ENCODE results near the gene TECR. TPM values are rescaled to one million over a fixed set of nuclear protein-coding genes. Genes with fewer than 3 reads are reported as not detected.

The TECR gene
- total RNA-seq, 2 experiments from 2014 or later = 153 to 163 TPM

DNA sequence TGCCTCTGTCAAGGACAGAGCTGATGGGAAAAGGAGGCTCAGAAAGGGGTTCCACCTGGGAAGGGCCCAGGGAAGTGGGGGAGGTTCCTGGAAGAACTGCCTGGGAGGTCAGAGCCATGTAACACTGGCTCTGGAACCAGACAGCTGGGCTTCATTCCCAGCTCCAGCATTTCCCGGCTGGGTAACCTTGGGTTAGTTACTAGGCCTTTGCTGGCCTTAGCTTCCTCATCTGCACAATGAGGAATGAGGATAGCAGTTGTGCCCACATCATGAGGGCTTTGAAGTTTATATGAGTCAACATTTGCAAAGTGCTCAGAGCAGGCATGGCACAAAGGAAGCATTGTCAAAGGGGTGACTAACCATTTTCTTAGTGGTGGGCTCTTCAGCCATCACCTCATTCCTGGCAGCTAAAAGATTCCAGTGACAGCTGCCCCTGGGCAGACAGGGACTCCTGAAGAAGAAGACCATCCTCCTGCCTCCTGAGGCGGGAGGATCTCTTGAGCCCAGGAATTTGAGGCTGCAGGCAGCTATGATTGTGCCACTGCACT is 9.5 kb upstream of the TECR start:
- CTCF ChIA-PET = interaction anchor here (3.5 to 5.2 kb wide), 2 partner anchors 13 to 31 kb away, joined by 10 to 75 read pairs; no protein-coding TSS in a partner anchor
- no peak for DNase-seq

DNA sequence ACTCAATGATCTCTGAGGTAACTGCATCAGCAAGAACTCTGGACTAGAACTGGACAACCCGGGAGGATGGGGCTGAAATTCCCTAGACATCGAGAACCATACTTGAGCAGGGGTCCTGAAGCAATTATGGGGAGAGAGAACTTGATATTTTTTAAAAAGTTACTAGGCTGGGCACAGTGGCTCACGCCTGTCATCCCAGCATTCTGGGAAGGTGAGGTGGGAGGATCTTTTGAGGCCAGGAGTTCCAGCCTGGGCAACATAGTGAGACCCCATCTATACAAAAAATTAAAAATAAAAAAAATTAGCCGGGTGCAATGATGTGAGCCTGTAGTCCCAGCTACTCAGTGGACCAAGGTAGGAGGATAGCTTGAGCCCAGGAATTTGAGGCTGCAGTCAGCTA is 8.9 kb upstream of the TECR start:
- Mint-ChIP-seq H3K27me3 (ENCODE audit: low read depth) (no peaks in the 10 kb centered on the region), H3K27ac (peak overlapping the region; percentile 88), H3K4me1 (ENCODE audit: low read depth) (peaks cover 59% of the 10 kb centered on the region), H3K9me3 (ENCODE audit: insufficient read depth) (no peaks in the 10 kb centered on the region), H3K36me3 (ENCODE audit: low read depth) (peaks cover 29% of the 10 kb centered on the region), H3K4me3 (no peak overlapping the region)
- ATAC-seq = no peak
- DNase-seq = no peak
- CTCF ChIA-PET = interaction anchor here (0.9 kb wide), 1 partner anchor 15 kb away, joined by 3 read pairs; no protein-coding TSS in a partner anchor
- POLR2A ChIA-PET = interaction anchor here (1.3 to 11.2 kb wide), 2 partner anchors 14 to 859 kb away, joined by 3 to 203 read pairs; partner anchors contain the start of gene AKAP8

More for the DNA sequence above, 9.5 kb upstream of the TECR start:
- Mint-ChIP-seq H3K9me3 (ENCODE audit: insufficient read depth) (no peaks in the 10 kb centered on the region), H3K27ac (peak overlapping the region; percentile 88), H3K4me3 (peak overlapping the region; percentile 47), H3K36me3 (ENCODE audit: low read depth) (peaks cover 35% of the 10 kb centered on the region), H3K27me3 (ENCODE audit: low read depth) (no peaks in the 10 kb centered on the region), H3K4me1 (ENCODE audit: low read depth) (peaks cover 65% of the 10 kb centered on the region)
- POLR2A ChIA-PET = interaction anchor here (11.2 kb wide), 1 partner anchor 13 kb away, joined by 203 read pairs; no protein-coding TSS in a partner anchor
- no peak for ATAC-seq

DNA sequence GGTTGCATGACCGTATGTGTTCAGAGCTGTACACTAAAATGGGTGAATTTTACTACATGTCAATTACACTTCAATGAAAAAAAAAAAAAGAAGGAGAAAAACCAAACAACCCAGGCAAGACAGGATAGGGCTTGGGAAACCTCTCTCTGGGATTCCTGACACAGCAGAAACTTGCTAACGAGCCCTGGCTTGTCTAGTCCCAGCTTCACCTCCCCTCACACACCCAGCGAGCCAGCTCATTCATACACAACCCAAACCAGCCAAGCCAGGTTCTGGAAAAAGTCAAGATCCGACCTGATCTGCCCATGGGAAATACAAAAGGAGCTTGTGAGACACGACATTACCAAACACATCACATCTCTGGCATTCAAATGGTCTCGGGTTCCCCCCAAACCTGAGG is 3.7 kb upstream of the TECR start:
- CTCF ChIA-PET = interaction anchor here (0.6 to 1.2 kb wide), 4 partner anchors 8 to 46 kb away, joined by 3 to 6 read pairs (median 3); partner anchors contain the start of gene NDUFB7
- Mint-ChIP-seq H3K27me3 (ENCODE audit: low read depth) (no peaks in the 10 kb centered on the region), H3K9me3 (ENCODE audit: insufficient read depth) (no peaks in the 10 kb centered on the region), H3K27ac (no peak overlapping the region), H3K36me3 (ENCODE audit: low read depth) (peaks cover 4% of the 10 kb centered on the region), H3K4me1 (ENCODE audit: low read depth) (peaks cover 37% of the 10 kb centered on the region), H3K4me3 (no peak overlapping the region)
- no peak for ATAC-seq
- POLR2A ChIA-PET = interaction anchor here (1.5 kb wide), 1 partner anchor 8 kb away, joined by 11 read pairs; the partner anchor contains the start of gene DNAJB1
- no peak for DNase-seq

DNA sequence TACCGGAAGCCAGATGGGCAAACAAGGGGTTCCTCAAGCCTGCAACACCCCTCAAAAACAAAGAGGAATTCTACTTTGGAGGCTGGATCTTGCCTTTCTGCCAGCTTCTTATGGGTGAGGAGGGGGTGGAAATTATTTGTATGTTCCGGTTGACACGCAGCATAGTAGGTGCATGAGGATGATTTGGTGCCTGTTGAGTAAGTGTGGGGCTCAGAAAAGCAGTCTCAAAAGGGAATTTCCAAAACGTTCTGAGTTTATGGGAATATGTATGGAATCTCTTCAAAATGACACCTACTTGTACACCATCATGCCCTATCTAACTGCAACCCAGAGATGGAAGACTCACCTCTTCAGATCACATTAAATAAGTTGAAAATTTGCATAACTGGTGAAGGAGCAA is 3.0 kb upstream of the TECR start:
- Mint-ChIP-seq H3K27ac (no peak overlapping the region), H3K27me3 (ENCODE audit: low read depth) (no peaks in the 10 kb centered on the region), H3K36me3 (ENCODE audit: low read depth) (peaks cover 4% of the 10 kb centered on the region), H3K4me3 (no peak overlapping the region), H3K4me1 (ENCODE audit: low read depth) (peaks cover 41% of the 10 kb centered on the region), H3K9me3 (ENCODE audit: insufficient read depth) (no peaks in the 10 kb centered on the region)
- POLR2A ChIA-PET = interaction anchor here (1.5 kb wide), 1 partner anchor 9 kb away, joined by 11 read pairs; the partner anchor contains the start of gene DNAJB1
- CTCF ChIA-PET = interaction anchor here (0.6 to 1.2 kb wide), 4 partner anchors 9 to 46 kb away, joined by 3 to 6 read pairs (median 3); partner anchors contain the start of gene NDUFB7
- no peak for DNase-seq
- no peak for ATAC-seq

DNA sequence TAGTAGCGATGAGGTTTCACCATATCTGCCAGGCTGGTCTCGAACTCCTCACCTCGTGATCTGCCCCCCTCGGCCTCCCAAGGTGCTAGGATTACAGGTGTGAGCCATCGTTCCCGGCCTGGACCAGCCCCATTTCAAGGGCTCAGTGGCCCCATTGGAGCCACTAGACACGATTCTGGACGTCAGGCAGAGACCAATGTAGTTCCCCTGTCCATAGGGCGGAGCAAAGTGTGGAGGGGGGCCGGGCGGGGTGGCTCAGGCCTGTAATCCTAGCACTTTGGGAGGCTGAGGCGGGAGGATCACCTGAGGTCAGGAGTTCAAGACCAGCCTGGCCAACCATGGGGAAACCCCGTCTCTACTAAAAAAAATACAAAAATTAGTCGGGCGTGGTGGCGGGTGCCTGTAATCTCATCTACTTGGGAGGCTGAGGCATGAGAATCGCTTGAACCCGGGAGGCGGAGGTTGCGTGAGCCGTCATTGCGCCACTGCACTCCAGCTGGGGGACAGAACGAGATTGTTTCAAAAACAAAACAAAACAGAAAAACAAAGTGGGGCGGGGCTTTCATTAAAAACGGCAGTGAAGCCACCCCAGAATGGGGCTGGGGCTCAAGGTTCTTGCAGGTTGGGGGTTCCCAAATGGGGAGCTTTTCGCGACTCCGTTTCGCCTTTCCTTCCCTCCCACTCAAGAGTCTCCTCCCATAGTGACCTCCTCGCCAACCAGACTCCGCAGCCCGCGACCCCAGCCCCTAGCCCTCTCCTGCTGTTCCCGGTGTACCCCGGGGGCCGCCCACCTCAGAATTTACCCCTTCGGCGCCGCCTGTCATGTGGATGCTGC is 758 bp upstream of the TECR start:
- DNase-seq (no peak), ATAC-seq (no peak)
- H3K9me3 Mint-ChIP-seq (ENCODE audit: insufficient read depth) = no peaks in the 10 kb centered on the region
- ChIA-PET CTCF (no interaction called here), POLR2A (interaction anchor here (0.7 to 3.7 kb wide), 4 partner anchors 11 to 30 kb away, joined by 3 to 37 read pairs (median 6); partner anchors contain the start of gene DNAJB1)
- peaks cover 30% of the 10 kb centered on the region for H3K4me1 Mint-ChIP-seq (ENCODE audit: low read depth)
- H3K27ac Mint-ChIP-seq = peak overlapping the region; percentile 96
- H3K36me3 Mint-ChIP-seq (ENCODE audit: low read depth) = peaks cover 14% of the 10 kb centered on the region
- H3K27me3 Mint-ChIP-seq (ENCODE audit: low read depth) = no peaks in the 10 kb centered on the region
- peak overlapping the region; percentile 97 for H3K4me3 Mint-ChIP-seq

DNA sequence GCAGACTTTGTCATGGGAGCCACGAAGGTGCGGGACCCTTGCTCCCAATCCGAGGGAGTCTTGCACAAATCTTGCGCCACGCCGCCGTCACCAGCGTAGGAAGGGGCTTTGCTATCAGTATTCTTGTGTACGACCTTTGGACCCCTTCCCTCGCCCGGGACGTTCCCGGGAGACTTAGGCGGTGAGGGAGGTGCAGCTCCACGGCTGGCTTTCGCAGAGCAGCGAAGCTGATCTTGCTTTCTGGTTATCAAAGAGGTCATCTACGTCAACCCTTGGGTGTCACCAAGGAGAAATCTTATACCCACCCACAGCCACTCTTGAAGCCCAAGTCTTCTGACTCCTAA is 583 bp downstream of the TECR start:
- POLR2A ChIA-PET = interaction anchor here (0.8 to 3.7 kb wide), 3 partner anchors 12 to 24 kb away, joined by 3 to 37 read pairs (median 8); partner anchors contain the start of gene DNAJB1
- Mint-ChIP-seq H3K4me3 (peak overlapping the region; percentile 97), H3K27ac (peak overlapping the region; percentile 96), H3K9me3 (ENCODE audit: insufficient read depth) (no peaks in the 10 kb centered on the region), H3K36me3 (ENCODE audit: low read depth) (peaks cover 15% of the 10 kb centered on the region), H3K4me1 (ENCODE audit: low read depth) (peaks cover 27% of the 10 kb centered on the region), H3K27me3 (ENCODE audit: low read depth) (no peaks in the 10 kb centered on the region)
- ATAC-seq (peak; percentile 1), DNase-seq (no peak)
- CTCF ChIA-PET = interaction anchor here (0.7 to 1.9 kb wide), 4 partner anchors 21 to 55 kb away, joined by 3 to 9 read pairs (median 6); partner anchors contain the start of gene PTGER1

DNA sequence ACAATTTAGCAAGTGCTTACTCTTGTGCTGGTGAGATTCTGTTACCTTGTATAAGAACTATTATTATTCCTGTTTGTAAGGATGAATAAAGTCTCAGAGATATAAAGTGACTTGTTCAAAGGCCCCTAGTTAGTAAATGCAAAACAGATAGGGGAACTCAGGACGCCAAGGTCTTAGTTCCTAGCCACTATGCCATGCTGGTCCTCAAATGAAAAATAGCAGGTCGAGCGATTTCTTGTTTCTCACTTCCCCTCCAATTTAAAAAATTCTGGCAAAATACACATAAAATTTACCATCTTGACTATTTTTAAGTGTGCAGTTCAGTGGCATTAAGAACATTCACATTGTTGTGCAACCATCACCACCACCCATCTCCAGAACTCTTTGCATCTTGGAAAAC is 1.1 kb downstream of the TECR start:
- H3K27ac Mint-ChIP-seq = peak overlapping the region; percentile 37
- H3K4me3 Mint-ChIP-seq = peak overlapping the region; percentile 59
- CTCF ChIA-PET = interaction anchor here (1.2 to 1.9 kb wide), 4 partner anchors 20 to 26 kb away, joined by 4 to 9 read pairs (median 6); no protein-coding TSS in a partner anchor
- no peak for DNase-seq
- H3K27me3 Mint-ChIP-seq (ENCODE audit: low read depth) = no peaks in the 10 kb centered on the region
- no peaks in the 10 kb centered on the region for H3K9me3 Mint-ChIP-seq (ENCODE audit: insufficient read depth)
- POLR2A ChIA-PET = interaction anchor here (1.0 to 3.7 kb wide), 3 partner anchors 13 to 23 kb away, joined by 3 to 37 read pairs (median 8); partner anchors contain the start of gene DNAJB1
- H3K4me1 Mint-ChIP-seq (ENCODE audit: low read depth) = peaks cover 27% of the 10 kb centered on the region
- ATAC-seq = no peak
- peaks cover 15% of the 10 kb centered on the region for H3K36me3 Mint-ChIP-seq (ENCODE audit: low read depth)

DNA sequence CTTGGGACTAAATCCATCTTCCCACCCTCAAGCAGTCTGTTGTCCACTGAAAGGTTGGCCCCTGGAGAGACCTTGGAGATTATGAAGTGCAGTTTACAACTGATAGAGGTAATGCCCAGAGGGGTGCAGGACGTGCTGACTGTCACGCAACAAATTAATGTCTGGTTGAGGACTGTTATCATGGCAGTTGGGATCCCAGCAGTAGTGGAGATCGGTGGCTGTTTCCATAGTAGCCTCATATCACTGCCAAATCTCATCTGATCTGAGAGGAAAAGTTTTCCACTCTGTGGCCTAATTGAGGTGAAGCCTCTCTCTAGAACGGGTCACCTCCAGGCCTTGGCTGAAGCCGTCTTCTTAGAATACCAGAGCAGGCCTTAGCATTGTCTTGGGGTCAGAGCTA is 4.1 kb downstream of the TECR start:
- ChIA-PET POLR2A (interaction anchor here (0.7 to 1.4 kb wide), 3 partner anchors 15 to 26 kb away, joined by 3 to 5 read pairs (median 3); partner anchors contain the start of gene DNAJB1), CTCF (interaction anchor here (0.8 to 1.6 kb wide), 3 partner anchors 15 to 18 kb away, joined by 3 to 5 read pairs (median 3); partner anchors contain the start of gene DNAJB1)
- Mint-ChIP-seq H3K4me1 (ENCODE audit: low read depth) (peaks cover 33% of the 10 kb centered on the region), H3K36me3 (ENCODE audit: low read depth) (peaks cover 15% of the 10 kb centered on the region), H3K4me3 (no peak overlapping the region), H3K27ac (no peak overlapping the region), H3K27me3 (ENCODE audit: low read depth) (no peaks in the 10 kb centered on the region), H3K9me3 (ENCODE audit: insufficient read depth) (no peaks in the 10 kb centered on the region)
- DNase-seq (no peak), ATAC-seq (no peak)

DNA sequence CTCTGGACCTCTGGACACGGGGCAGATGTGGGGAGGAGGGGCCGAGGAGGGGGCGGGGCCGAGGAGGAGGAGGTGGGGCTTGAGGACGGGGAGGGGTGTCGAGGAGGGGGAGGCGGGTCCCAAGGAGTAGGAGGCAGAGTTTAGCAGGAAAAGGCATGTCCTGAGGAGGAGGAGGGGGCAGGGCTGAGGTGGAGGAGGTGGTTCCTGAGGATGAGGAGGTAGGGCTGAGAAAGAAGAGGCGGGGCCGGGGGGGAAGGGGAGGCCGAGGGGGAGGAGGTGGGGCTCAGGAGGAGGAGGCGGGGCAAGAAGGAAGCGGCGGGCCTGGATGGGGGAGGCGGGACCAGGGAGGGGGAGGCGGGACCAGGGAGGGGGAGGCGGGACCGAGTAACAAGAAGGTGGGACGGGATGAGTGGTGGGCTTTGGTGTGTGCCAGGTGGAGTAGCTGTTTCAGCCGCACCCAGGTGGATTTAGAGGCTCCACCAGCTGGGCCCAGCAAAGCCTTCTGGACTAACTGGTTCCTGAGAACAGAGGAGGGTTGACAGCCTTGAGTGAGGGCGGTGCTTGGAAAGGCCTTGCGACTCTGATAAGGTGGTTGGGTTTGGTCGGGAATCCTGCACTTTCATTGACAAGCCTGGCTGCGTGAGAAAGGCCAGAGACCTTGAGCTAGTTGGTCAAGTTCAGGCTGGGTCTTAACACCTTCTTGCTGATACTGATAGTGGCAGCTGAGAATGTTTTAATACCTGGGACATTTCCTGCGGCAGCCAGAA is 7.7 kb downstream of the TECR start:
- H3K27ac Mint-ChIP-seq = no peak overlapping the region
- no peaks in the 10 kb centered on the region for H3K9me3 Mint-ChIP-seq (ENCODE audit: insufficient read depth)
- no peaks in the 10 kb centered on the region for H3K27me3 Mint-ChIP-seq (ENCODE audit: low read depth)
- no peak overlapping the region for H3K4me3 Mint-ChIP-seq
- peak; percentile 60 for ATAC-seq
- CTCF ChIA-PET = no interaction called here
- peaks cover 19% of the 10 kb centered on the region for H3K36me3 Mint-ChIP-seq (ENCODE audit: low read depth)
- POLR2A ChIA-PET = interaction anchor here (1.0 kb wide), 1 partner anchor 20 kb away, joined by 3 read pairs; no protein-coding TSS in a partner anchor
- peaks cover 19% of the 10 kb centered on the region for H3K4me1 Mint-ChIP-seq (ENCODE audit: low read depth)
- peak; percentile 64 for DNase-seq

DNA sequence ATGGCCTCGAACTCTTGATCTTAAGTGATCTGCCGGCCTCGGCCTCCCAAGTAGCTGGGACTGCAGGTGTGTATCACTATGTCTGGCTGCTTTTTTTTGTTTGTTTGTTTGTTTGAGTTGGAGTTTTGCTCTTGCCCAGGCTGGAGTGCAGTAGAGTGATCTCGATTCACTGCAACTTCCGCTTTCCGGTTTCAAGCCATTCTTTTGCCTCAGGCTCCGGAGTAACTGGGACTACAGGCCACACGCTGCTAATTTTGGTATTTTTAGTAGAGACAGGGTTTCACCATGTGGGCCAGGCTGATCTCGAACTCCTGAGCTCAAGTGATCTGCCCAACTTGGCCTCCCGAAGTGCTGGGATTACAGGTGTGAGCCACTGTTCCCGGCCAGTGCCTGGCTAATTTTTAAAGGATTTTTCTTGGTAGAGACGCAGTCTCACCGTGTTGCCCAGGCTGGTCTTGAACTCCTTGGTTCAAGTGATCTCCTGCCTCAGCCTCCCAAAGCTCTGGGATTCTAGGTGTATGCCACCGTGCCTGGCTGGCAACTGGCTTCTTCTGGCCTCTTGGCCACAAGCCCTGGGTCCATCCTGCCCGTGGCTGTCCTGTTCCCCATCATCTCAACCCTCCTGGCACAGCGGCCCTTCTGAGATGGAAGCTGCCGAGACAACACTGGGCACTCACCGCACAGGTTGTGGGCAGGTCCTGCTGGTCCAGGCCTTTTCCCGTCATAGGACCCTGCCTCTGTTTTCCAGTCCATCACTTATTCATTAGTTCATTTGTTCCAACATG is 11.5 kb downstream of the TECR start:
- Mint-ChIP-seq H3K9me3 (ENCODE audit: insufficient read depth) (no peaks in the 10 kb centered on the region), H3K36me3 (ENCODE audit: low read depth) (peaks cover 13% of the 10 kb centered on the region), H3K27me3 (ENCODE audit: low read depth) (no peaks in the 10 kb centered on the region), H3K4me3 (no peak overlapping the region), H3K27ac (no peak overlapping the region), H3K4me1 (ENCODE audit: low read depth) (peaks cover 18% of the 10 kb centered on the region)
- CTCF ChIA-PET = no interaction called here
- no peak for DNase-seq
- ATAC-seq = no peak
- POLR2A ChIA-PET = no interaction called here
